GM21423 (cell line): ENCODE results near the gene SCAND1.
"Not testable (repeated sequence)": the region's sequence is repeated elsewhere in the genome, so short reads cannot be mapped to it uniquely, and the experiment has no call there.

Experiments
- ATAC-seq: cut with Tn5 transposase; IDR thresholded peaks from one replicate; pipeline ENCODE4 v1.9.1; 2021; ENCODE audit warnings: mild to moderate bottlenecking, moderate library complexity; ENCODE audit not compliant: unreplicated experiment

SCAND1 gene

GRCh38 chr20:35954200-35954906, at the start of gene SCAND1:
Gene SCAND1, minus strand, starts transcription at chr20:35954502. Its CDS starts 218 bp downstream, at chr20:35954284.
- peak; percentile 83 for ATAC-seq

- ATAC-seq, result no peak
These were observed 49.7 kb upstream of the SCAND1 start for GRCh38 chr20:36004045-36004444.

DNA sequence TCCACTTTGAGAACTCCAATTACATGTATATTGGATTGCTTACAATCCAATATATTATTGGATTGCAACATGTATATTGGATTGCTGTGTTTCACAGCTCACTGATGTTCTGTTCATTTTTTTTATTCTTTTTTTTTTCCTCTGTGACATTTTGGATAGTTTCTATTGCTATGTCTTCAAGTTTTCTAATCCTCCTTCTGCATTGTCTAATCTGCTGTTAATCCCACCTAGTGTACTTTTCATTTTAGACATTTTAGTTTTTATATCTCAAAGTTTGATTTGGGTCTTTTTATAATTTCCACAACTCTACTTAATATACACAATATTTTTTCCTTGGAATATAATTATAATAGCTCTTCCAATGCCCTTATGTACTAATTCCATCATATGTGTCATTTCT, 48.6 kb upstream of the SCAND1 start:
- no peak for ATAC-seq

DNA sequence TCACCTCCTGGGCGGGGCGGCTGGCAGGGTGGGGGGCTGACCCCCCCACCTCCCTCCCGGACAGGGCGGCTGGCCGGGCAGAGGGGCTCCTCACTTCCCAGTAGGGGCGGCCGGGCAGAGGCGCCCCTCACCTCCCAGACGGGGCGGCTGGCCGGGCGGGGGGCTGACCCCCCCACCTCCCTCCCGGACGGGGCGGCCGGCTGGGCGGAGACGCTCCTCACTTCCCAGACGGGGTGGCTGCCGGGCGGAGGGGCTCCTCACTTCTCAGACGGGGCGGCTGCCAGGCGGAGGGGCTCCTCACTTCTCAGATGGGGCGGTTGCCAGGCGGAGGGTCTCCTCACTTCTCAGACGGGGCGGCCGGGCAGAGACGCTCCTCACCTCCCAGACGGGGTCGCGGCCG, 47.0 kb upstream of the SCAND1 start:
- ATAC-seq, result not testable (repeated sequence)

- ATAC-seq, result not testable (repeated sequence)
These were observed 42.2 kb upstream of the SCAND1 start for GRCh38 chr20:35996492-35996891.

DNA sequence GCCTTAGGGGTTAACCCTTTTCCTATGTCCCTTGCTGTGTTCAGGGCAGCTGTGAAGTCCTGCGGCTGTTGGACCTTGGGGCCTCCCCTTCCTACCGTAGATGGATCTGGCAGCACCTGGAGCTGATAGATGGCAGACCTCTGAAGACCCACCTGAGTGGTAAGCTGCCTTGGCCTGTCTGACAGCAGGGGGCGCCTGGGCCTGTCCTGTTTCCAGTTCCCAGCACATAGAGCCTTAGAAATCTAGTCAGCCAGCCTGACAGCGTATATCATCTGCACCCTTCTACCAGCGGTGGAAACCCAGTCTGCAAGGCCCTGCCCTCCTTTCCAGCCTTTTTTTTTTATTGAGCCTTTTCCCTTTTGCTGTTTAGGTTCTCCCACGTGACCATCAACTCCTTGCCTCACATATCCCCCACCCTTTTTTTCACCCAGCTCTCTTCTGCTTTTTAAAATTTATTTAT, 40.7 kb upstream of the SCAND1 start:
- ATAC-seq, result no peak

- ATAC-seq, result no peak
These were observed 38.5 kb upstream of the SCAND1 start for GRCh38 chr20:35992713-35993335.

- ATAC-seq, result no peak
These were observed 37.0 kb upstream of the SCAND1 start for GRCh38 chr20:35991142-35991771.

- ATAC-seq, result no peak
These were observed 34.7 kb upstream of the SCAND1 start for GRCh38 chr20:35988910-35989463.

- ATAC-seq, result no peak
These were observed 31.5 kb upstream of the SCAND1 start for GRCh38 chr20:35985806-35986205.

DNA sequence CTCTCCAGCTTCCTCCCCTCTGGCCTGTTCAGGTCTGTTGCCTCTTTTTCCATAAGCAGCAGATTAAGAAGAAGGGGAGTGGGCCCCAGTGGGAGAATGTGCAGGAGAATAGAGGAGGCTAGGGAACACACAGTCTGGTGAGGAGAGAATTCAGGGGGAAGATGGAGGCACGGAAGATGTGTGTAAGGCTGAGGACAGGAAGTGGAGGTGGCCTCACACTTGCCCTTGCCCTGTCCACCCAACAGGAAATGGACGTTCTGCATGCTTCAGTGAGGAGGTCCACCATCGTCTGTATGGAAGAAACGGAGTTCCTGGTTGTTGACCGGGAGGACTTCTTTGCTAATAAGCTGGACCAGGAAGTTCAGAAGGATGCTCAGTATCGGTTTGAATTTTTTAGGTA, 30.1 kb upstream of the SCAND1 start:
- no peak for ATAC-seq

GRCh38 chr20:35981969-35982368, 27.7 kb upstream of the SCAND1 start:
- ATAC-seq, result no peak

- no peak for ATAC-seq
These were observed 25.2 kb upstream of the SCAND1 start for GRCh38 chr20:35979544-35979943.

GRCh38 chr20:35978041-35978513, 23.8 kb upstream of the SCAND1 start:
- ATAC-seq, result no peak

DNA sequence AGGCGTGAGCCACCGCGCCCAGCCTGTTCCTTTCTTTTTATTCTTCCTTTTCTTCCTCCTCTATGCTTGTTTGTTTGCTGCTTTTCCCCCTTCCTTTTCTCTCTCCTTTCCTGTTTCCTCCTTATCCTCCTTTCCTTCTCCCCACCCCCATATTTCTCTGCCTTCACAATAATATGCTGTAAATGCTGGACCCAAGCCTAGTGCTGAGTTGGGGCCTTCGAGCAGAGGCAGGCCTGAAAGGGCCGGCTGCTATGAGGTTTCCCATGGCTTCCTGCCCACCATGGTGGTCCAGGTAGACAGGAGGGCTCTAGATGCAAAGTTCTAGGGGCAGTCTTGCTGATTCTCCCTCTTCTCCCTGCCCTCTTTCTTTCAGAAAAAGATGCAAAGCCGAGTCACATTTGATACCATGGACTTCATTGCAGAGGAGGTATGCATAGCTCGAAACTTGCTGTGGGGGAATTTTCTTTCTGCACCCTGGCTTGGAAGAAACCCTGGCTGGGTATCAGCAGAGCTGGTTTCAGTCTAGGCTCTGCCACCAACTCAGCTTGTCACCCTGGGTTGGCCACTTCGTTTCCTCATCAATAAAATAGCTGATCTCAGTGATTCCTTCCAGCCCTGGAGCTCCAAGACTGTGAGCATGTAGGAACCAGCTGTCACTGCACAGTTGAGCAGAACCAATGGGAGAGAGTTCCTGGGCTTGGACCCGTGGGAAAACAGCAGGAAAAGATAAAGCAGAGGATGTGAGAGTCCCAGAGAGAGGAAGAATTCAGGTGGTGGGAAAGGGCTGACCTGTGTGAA, 21.5 kb upstream of the SCAND1 start:
- ATAC-seq, result no peak

DNA sequence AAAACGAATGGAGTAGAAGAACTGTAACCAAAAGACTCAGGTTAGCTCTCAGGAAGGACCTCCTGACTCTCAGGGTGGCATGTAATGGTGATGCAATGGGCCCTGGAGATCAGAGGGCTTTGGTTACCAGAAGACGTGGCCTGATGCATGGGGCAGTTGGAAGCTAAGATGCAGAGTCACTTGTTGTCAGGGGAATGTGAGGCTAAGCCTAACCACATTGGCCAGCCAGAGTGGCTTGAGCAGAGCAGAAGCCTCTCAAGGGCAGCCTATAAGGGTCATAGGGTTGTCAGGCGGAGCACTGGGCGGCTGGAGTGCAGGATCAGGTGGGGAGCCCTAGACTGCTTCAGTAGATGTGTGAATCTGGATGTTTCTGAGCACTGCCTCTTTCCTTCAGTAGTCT, 20.0 kb upstream of the SCAND1 start:
- ATAC-seq, result no peak

DNA sequence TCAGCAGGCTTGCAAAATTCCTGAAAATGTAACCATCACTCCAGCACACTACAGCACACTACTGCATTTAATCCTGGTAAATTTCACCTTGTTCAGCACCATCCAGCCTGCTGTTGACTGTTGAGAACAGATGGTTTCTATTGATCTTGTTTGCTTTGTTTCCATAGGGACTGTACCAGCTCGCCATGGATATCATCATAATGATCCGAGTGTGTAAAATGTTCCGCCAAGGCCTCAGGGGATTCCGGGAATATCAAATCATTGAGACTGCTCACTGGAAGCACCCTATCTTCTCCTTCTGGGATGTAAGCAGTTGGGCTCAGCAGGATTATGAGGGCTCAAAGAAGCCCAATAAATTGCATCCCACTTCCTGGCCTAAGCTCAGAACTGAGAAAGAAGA, 18.2 kb upstream of the SCAND1 start:
- ATAC-seq, result no peak

GRCh38 chr20:35971981-35972380, 17.7 kb upstream of the SCAND1 start:
- ATAC-seq, result no peak

- no peak for ATAC-seq
These were observed 14.6 kb upstream of the SCAND1 start for GRCh38 chr20:35968930-35969329.

GRCh38 chr20:35967979-35968640, 13.8 kb upstream of the SCAND1 start, which contains the start of gene CNBD2:
Gene CNBD2, plus strand, starts transcription at chr20:35968590. Its CDS starts 173 bp downstream, at chr20:35968763.
- ATAC-seq, result no peak
